Measurements from ENCODE around the gene CNNM4.
"Not testable (repeated sequence)": the region's sequence is repeated elsewhere in the genome, so short reads cannot be mapped to it uniquely, and the experiment has no call there.

Gene CNNM4

GRCh38 chr2:96800061-96801004, 39.6 kb downstream of the CNNM4 start:
- peaks cover 9% of the 10 kb centered on the region for H3K36me3 ChIP-seq (ENCODE audit: control insufficient read depth, insufficient read depth, low read length)
- no peaks in the 10 kb centered on the region for H3K27me3 ChIP-seq (ENCODE audit: control insufficient read depth, insufficient read depth, low read length)
- H3K9ac ChIP-seq (ENCODE audit: low read length): no peak overlapping the region

DNA sequence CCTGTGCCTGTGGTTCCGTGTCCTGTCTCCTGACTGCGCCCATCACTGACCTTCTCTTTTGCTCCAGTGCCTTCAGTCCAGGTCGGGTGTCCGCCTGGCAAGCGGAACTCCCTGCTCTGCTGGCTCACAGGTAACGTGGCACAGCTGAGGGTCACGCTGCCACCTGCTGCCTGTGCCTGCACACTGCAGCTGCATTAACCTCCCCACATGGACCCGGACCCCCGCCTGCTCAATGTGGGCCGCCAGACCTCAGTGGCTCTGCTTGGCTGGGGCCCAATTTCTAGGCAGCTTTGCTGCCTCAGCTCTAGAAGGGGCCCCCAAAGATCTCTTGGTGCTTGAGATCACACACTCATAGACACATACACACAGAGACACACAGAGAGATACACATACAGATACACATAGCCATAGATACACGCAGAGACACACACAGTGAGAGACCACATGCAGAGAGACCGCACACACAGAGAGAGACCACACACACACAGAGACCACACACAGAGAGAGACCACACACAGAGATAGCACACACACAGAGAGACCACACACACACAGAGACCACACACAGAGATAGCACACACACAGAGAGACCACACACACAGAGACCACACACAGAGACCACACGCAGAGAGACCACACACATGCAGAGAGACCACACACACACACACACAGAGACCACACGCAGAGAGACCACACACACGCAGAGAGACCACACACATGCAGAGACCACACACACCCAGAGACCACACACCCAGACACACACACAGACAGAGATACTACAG, 40.5 kb downstream of the CNNM4 start:
- no peak overlapping the region for H3K9ac ChIP-seq (ENCODE audit: low read length)
- peaks cover 12% of the 10 kb centered on the region for H3K4me1 ChIP-seq (ENCODE audit: control insufficient read depth, insufficient read depth, low read length)
- H3K4me3 ChIP-seq (ENCODE audit: low read length): no peak overlapping the region
- H3K9me3 ChIP-seq (ENCODE audit: control insufficient read depth, low read length): no peaks in the 10 kb centered on the region
- H3K36me3 ChIP-seq (ENCODE audit: control insufficient read depth, insufficient read depth, low read length): peaks cover 9% of the 10 kb centered on the region
- H3K27me3 ChIP-seq (ENCODE audit: control insufficient read depth, insufficient read depth, low read length): no peaks in the 10 kb centered on the region

More at GRCh38 chr2:96800061-96801004, 39.6 kb downstream of the CNNM4 start:
- no peak overlapping the region for H3K4me3 ChIP-seq (ENCODE audit: low read length)
- H3K9me3 ChIP-seq (ENCODE audit: control insufficient read depth, low read length): no peaks in the 10 kb centered on the region
- peaks cover 12% of the 10 kb centered on the region for H3K4me1 ChIP-seq (ENCODE audit: control insufficient read depth, insufficient read depth, low read length)

DNA sequence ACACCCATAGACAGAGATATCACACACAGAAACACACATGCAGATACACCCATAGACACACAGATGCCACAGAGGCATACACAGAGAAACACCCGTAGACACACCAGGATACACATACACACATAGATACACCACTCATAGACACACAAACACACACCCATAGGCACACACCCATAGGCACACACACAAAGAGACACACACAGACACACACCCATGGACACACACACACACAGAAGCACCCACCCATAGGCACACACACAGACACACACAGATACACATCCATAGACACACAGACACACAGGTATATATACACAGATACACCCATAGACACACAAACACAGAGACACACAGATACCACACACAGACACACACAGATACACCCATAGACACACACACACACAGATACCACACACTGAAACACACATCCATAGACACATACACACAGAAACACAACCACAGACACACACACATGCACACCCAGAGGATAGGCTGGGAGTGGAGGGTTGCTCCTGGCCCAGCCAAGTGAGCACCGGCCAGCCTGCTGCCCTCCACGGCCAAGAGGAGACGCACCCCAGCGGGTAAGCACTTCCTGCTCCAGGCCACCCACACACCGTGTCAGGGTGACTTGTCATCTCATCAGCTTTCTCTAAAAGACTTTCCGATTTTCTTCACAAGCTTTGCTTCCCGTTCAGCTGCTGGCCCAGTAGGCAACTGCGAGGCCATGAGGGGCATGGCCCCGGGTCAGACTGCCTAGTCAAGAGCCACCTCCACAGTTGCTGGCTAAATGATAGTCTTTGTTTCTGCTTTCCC, 41.3 kb downstream of the CNNM4 start:
- Histone ChIP-seq H3K4me3 (ENCODE audit: low read length) (no peak overlapping the region), H3K9ac (ENCODE audit: low read length) (no peak overlapping the region), H3K4me1 (ENCODE audit: control insufficient read depth, insufficient read depth, low read length) (peaks cover 12% of the 10 kb centered on the region), H3K27me3 (ENCODE audit: control insufficient read depth, insufficient read depth, low read length) (no peaks in the 10 kb centered on the region), H3K36me3 (ENCODE audit: control insufficient read depth, insufficient read depth, low read length) (peaks cover 9% of the 10 kb centered on the region), H3K9me3 (ENCODE audit: control insufficient read depth, low read length) (no peaks in the 10 kb centered on the region)

DNA sequence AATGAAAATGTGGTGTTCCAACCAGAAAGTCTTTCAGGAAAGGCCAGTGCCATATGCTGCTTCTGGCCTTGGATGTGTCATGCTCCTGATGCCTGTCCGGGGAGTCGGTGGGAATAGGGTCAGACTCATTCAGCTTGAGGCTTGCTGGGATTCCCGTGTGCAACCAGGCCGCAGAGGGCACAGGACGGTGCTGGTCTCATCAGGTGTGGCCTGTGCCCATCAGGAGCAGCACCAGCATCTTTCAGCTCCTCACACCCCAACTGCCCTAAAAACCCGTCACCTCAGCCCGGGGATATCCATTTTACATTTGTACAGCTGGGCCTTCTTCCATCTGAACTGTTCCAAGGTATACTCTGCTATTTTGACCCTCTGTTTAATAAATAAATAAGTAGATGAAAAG, 42.0 kb downstream of the CNNM4 start:
- Histone ChIP-seq H3K9ac (ENCODE audit: low read length) (no peak overlapping the region), H3K4me1 (ENCODE audit: control insufficient read depth, insufficient read depth, low read length) (peaks cover 12% of the 10 kb centered on the region), H3K27me3 (ENCODE audit: control insufficient read depth, insufficient read depth, low read length) (no peaks in the 10 kb centered on the region), H3K4me3 (ENCODE audit: low read length) (no peak overlapping the region), H3K9me3 (ENCODE audit: control insufficient read depth, low read length) (no peaks in the 10 kb centered on the region), H3K36me3 (ENCODE audit: control insufficient read depth, insufficient read depth, low read length) (peaks cover 9% of the 10 kb centered on the region)

DNA sequence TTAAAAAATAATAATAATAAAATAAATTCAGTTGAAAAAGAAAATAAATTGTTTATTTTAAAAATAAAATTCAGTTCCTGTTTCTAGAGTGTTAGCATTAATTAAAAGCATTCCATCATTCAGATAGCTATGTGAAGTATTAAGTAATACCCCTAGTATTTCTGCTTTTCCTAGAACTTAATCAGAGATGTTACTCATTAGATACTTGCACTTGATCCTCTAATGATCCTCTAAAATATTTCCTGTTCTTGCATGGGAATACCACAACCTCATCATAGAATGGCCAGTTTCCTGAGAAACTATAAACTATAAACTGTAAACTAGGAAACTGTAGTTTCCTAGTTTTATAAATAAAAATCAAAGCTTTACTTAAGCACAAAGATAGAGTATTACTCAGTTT, 44.3 kb downstream of the CNNM4 start:
- Histone ChIP-seq H3K4me1 (ENCODE audit: control insufficient read depth, insufficient read depth, low read length) (peaks cover 16% of the 10 kb centered on the region), H3K9me3 (ENCODE audit: control insufficient read depth, low read length) (no peaks in the 10 kb centered on the region), H3K4me3 (ENCODE audit: low read length) (no peak overlapping the region), H3K9ac (ENCODE audit: low read length) (no peak overlapping the region), H3K27me3 (ENCODE audit: control insufficient read depth, insufficient read depth, low read length) (no peaks in the 10 kb centered on the region), H3K36me3 (ENCODE audit: control insufficient read depth, insufficient read depth, low read length) (peaks cover 4% of the 10 kb centered on the region)

- not testable (repeated sequence) for H3K4me3 ChIP-seq (ENCODE audit: low read length); H3K27me3 ChIP-seq (ENCODE audit: control insufficient read depth, insufficient read depth, low read length); H3K36me3 ChIP-seq (ENCODE audit: control insufficient read depth, insufficient read depth, low read length); H3K4me1 ChIP-seq (ENCODE audit: control insufficient read depth, insufficient read depth, low read length); H3K9me3 ChIP-seq (ENCODE audit: control insufficient read depth, low read length); H3K9ac ChIP-seq (ENCODE audit: low read length)
Measured at GRCh38 chr2:96805946-96806345, 45.2 kb downstream of the CNNM4 start.

DNA sequence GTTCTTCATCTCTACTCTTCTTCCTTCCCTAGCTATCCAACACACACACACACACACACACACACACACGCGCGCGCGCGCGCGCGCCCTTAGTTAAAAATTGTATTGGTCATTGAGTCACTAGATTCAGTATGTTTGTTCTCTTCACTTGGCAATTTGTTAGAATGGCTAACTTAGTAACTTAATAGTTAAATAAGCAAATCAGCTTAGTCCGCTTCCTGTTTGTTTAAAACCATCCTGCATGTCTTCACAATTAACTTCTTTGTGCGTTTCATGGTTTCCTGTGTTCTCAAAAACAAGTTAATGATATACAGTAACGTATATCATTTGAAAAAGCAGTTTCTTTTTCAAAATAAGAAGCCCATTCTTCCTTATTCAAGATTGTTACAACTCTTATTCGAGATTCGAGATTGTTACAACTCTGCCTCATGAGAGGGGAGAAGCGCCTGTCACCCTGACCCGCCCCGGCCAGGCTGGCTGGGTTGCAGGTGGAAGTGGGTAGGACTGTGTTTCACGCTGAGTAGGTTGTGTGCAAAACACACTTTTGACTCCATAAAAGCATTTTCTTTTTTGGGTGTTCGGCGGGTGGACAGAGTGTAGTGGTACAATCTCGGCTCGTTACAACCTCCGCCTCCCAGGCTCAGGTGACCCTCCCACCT, 45.9 kb downstream of the CNNM4 start:
- H3K27me3 ChIP-seq (ENCODE audit: control insufficient read depth, insufficient read depth, low read length): no peaks in the 10 kb centered on the region
- peaks cover 4% of the 10 kb centered on the region for H3K4me1 ChIP-seq (ENCODE audit: control insufficient read depth, insufficient read depth, low read length)
- H3K4me3 ChIP-seq (ENCODE audit: low read length): no peak overlapping the region
- H3K36me3 ChIP-seq (ENCODE audit: control insufficient read depth, insufficient read depth, low read length): peaks cover 4% of the 10 kb centered on the region
- H3K9ac ChIP-seq (ENCODE audit: low read length): no peak overlapping the region
- no peaks in the 10 kb centered on the region for H3K9me3 ChIP-seq (ENCODE audit: control insufficient read depth, low read length)

DNA sequence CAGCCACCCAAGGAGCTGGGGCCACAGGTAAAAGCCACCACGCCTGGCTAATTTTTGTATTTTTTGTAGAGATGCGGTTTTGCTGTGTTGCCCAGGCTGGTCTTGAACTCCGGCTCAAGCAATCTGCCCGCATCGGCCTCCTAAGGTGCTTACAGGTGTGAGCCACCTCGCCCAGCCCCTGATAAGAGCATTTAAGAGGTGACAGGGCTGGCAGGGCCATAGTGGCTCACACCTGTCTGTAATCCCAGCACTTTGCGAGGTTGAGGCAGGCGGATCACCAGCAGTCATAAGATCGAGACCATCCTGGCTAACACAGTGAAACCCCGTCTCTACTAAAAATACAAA, 46.4 kb downstream of the CNNM4 start:
- H3K4me3 ChIP-seq (ENCODE audit: low read length): no peak overlapping the region
- no peak overlapping the region for H3K9ac ChIP-seq (ENCODE audit: low read length)
- H3K9me3 ChIP-seq (ENCODE audit: control insufficient read depth, low read length): no peaks in the 10 kb centered on the region
- H3K27me3 ChIP-seq (ENCODE audit: control insufficient read depth, insufficient read depth, low read length): no peaks in the 10 kb centered on the region
- no peaks in the 10 kb centered on the region for H3K36me3 ChIP-seq (ENCODE audit: control insufficient read depth, insufficient read depth, low read length)
- H3K4me1 ChIP-seq (ENCODE audit: control insufficient read depth, insufficient read depth, low read length): peaks cover 4% of the 10 kb centered on the region

GRCh38 chr2:96808176-96808837, 47.6 kb downstream of the CNNM4 start:
- no peaks in the 10 kb centered on the region for H3K9me3 ChIP-seq (ENCODE audit: control insufficient read depth, low read length)
- peaks cover 4% of the 10 kb centered on the region for H3K4me1 ChIP-seq (ENCODE audit: control insufficient read depth, insufficient read depth, low read length)
- no peak overlapping the region for H3K9ac ChIP-seq (ENCODE audit: low read length)
- H3K27me3 ChIP-seq (ENCODE audit: control insufficient read depth, insufficient read depth, low read length): no peaks in the 10 kb centered on the region
- H3K36me3 ChIP-seq (ENCODE audit: control insufficient read depth, insufficient read depth, low read length): no peaks in the 10 kb centered on the region
- H3K4me3 ChIP-seq (ENCODE audit: low read length): no peak overlapping the region

DNA sequence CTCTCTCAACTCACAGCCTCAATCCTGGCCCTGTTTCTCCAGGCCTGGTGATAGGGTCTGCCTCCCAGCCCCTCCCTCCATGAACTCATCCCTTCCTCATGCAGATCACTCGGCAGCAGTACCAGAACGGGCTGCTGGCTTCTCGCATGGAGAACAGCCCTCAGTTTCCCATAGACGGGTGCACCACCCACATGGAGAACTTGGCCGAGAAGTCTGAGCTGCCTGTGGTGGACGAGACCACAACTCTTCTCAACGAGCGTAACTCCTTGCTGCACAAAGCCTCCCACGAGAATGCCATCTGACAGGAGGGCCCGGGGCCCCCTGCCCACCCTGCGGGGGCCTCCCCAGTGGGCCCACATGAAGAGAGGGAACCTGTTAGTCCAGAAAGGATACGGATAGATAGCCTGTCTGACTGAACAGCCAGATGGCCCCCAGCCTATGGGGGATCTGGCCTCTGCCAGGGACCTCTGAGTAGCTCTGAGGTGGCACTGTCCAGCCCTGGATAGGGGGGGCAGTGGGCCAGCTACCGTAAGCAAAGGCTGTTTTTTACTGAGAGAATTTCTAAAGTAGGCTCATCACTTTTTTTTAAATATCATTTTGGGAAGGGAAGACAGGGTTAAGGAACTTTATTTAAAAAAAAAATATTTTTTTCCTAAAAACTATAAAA, 48.6 kb downstream of the CNNM4 start:
- Histone ChIP-seq H3K4me1 (ENCODE audit: control insufficient read depth, insufficient read depth, low read length) (peaks cover 4% of the 10 kb centered on the region), H3K9ac (ENCODE audit: low read length) (no peak overlapping the region), H3K9me3 (ENCODE audit: control insufficient read depth, low read length) (no peaks in the 10 kb centered on the region), H3K27me3 (ENCODE audit: control insufficient read depth, insufficient read depth, low read length) (no peaks in the 10 kb centered on the region), H3K36me3 (ENCODE audit: control insufficient read depth, insufficient read depth, low read length) (no peaks in the 10 kb centered on the region), H3K4me3 (ENCODE audit: low read length) (no peak overlapping the region)

All from mucosa of stomach (tissue), 1 donor.